Mesendoderm (in vitro differentiated cells): Measurements from ENCODE around the gene ZNF778.

Experiments used
- DNase-seq: peaks from one replicate; pipeline ENCODE4 v3.0.0; 2013
- H2AK5ac ChIP-seq: 2 replicates; pipeline ENCODE4 v1.6.1; 2013; ENCODE audit warnings: low read length, inconsistent platforms
- H2BK120ac ChIP-seq: 2 replicates; pipeline ENCODE4 v1.6.1; 2013; ENCODE audit warnings: low read depth, mild to moderate bottlenecking, low read length, moderate library complexity, mixed read lengths
- H2BK15ac ChIP-seq: replicated peaks from 2 replicates; pipeline ENCODE4 v1.6.1; 2013; ENCODE audit warnings: low read depth, mild to moderate bottlenecking, moderate library complexity
- H2BK5ac ChIP-seq: 2 replicates; pipeline ENCODE4 v1.6.1; 2013; ENCODE audit warnings: low read length, inconsistent platforms
- H3K18ac ChIP-seq: 2 replicates; pipeline ENCODE4 v1.6.1; 2013; ENCODE audit warnings: mild to moderate bottlenecking, low read length, mixed read lengths
- H3K23ac ChIP-seq: one replicate; pipeline ENCODE4 v1.6.1; 2013; ENCODE audit warnings: low read length
- H3K27ac ChIP-seq: 2 replicates; pipeline ENCODE4 v1.5.1; 2013; ENCODE audit warnings: low read depth, mild to moderate bottlenecking, inconsistent platforms, low read length, moderate library complexity
- H3K27me3 ChIP-seq: 2 replicates; pipeline ENCODE4 v1.6.1; 2013; ENCODE audit warnings: low read length, control low read depth, mild to moderate bottlenecking, inconsistent platforms; ENCODE audit not compliant: insufficient read depth, poor library complexity
- H3K36me3 ChIP-seq: 2 replicates; pipeline ENCODE4 v1.6.1; 2013; ENCODE audit warnings: low read length, inconsistent platforms; ENCODE audit not compliant: control insufficient read depth, insufficient read depth
- H3K4ac ChIP-seq: one replicate; pipeline ENCODE4 v1.6.1; 2013; ENCODE audit warnings: low read depth, mild to moderate bottlenecking, low read length, moderate library complexity
- H3K4me1 ChIP-seq: 2 replicates; pipeline ENCODE4 v1.6.1; 2013; ENCODE audit warnings: low read depth, low read length, inconsistent platforms; ENCODE audit not compliant: control insufficient read depth
- H3K4me2 ChIP-seq: 2 replicates; pipeline ENCODE4 v1.6.1; 2013; ENCODE audit warnings: low read length
- H3K4me3 ChIP-seq: 2 replicates; pipeline ENCODE4 v1.5.1; 2013; ENCODE audit warnings: mild to moderate bottlenecking, low read length
- H3K56ac ChIP-seq: one replicate; pipeline ENCODE4 v1.6.1; 2013; ENCODE audit warnings: low read length
- H3K79me1 ChIP-seq: 2 replicates; pipeline ENCODE4 v1.6.1; 2013; ENCODE audit warnings: low read length, inconsistent platforms
- H3K79me2 ChIP-seq: 2 replicates; pipeline ENCODE4 v1.6.1; 2013; ENCODE audit warnings: mild to moderate bottlenecking, low read length; ENCODE audit not compliant: control insufficient read depth, insufficient read depth
- H3K9ac ChIP-seq: 2 replicates; pipeline ENCODE4 v1.6.1; 2013; ENCODE audit warnings: low read length, inconsistent platforms
- H4K5ac ChIP-seq: one replicate; pipeline ENCODE4 v1.6.1; 2013; ENCODE audit warnings: low read length
- H4K8ac ChIP-seq: one replicate; pipeline ENCODE4 v1.6.1; 2013; ENCODE audit warnings: low read depth, mild to moderate bottlenecking, control low read depth, low read length, moderate library complexity
- WGBS: extraction: QIAGEN DNeasy Blood & Tissue Kit; methylation state at CpG from one replicate; pipeline ENCODE4 v1.1.7; 2013; ENCODE audit warnings: low lambda C conversion rate, missing lambda C conversion rate; ENCODE audit not compliant: insufficient coverage; ENCODE audit errors: extremely low coverage; 5-methylcytosine and 5-hydroxymethylcytosine counted together

ZNF778 gene

GRCh38 chr16:89200850-89201411 lies 16.6 kb upstream of the ZNF778 start:
- Histone ChIP-seq H3K27me3 (peaks cover 12% of the 10 kb centered on the region), H3K4me1 (no peaks in the 10 kb centered on the region), H3K18ac (no peak overlapping the region), H3K27ac (no peak overlapping the region), H2AK5ac (no peak overlapping the region), H3K4me3 (peak overlapping the region; percentile 40), H3K4me2 (peak overlapping the region; percentile 91), H3K36me3 (no peaks in the 10 kb centered on the region), H2BK15ac (no peak overlapping the region), H4K8ac (no peak overlapping the region), H4K5ac (no peak overlapping the region), H2BK120ac (no peak overlapping the region), H3K79me2 (no peaks in the 10 kb centered on the region), H3K23ac (peak overlapping the region; percentile 9), H3K4ac (no peak overlapping the region), H3K56ac (peak overlapping the region; percentile 81), H3K79me1 (no peaks in the 10 kb centered on the region), H2BK5ac (no peak overlapping the region), H3K9ac (peak overlapping the region; percentile 61)
- WGBS, result no CpG with 5 or more reads among the region's 58 CpGs
- DNase-seq, result no peak

- WGBS, result no CpG with 5 or more reads among the region's 111 CpGs
- H4K8ac ChIP-seq, result no peak overlapping the region
- no peaks in the 10 kb centered on the region for H3K79me2 ChIP-seq
- H3K4me1 ChIP-seq, result no peaks in the 10 kb centered on the region
- H3K36me3 ChIP-seq, result no peaks in the 10 kb centered on the region
- no peak overlapping the region for H2BK15ac ChIP-seq
- no peak overlapping the region for H2AK5ac ChIP-seq
- peak overlapping the region; percentile 20 for H3K18ac ChIP-seq
- H4K5ac ChIP-seq, result no peak overlapping the region
- no peak overlapping the region for H3K27ac ChIP-seq
- no peak overlapping the region for H3K4ac ChIP-seq
- H2BK120ac ChIP-seq, result no peak overlapping the region
- no peak overlapping the region for H2BK5ac ChIP-seq
- H3K79me1 ChIP-seq, result no peaks in the 10 kb centered on the region
- peak overlapping the region; percentile 9 for H3K23ac ChIP-seq
- DNase-seq, result peak; percentile 85
- H3K56ac ChIP-seq, result peak overlapping the region; percentile 81
- peaks cover 12% of the 10 kb centered on the region for H3K27me3 ChIP-seq
- peak overlapping the region; percentile 61 for H3K9ac ChIP-seq
- peak overlapping the region; percentile 33 for H3K4me3 ChIP-seq
- H3K4me2 ChIP-seq, result peak overlapping the region; percentile 91
Measured at GRCh38 chr16:89201439-89202377, 15.8 kb upstream of the ZNF778 start.

DNA sequence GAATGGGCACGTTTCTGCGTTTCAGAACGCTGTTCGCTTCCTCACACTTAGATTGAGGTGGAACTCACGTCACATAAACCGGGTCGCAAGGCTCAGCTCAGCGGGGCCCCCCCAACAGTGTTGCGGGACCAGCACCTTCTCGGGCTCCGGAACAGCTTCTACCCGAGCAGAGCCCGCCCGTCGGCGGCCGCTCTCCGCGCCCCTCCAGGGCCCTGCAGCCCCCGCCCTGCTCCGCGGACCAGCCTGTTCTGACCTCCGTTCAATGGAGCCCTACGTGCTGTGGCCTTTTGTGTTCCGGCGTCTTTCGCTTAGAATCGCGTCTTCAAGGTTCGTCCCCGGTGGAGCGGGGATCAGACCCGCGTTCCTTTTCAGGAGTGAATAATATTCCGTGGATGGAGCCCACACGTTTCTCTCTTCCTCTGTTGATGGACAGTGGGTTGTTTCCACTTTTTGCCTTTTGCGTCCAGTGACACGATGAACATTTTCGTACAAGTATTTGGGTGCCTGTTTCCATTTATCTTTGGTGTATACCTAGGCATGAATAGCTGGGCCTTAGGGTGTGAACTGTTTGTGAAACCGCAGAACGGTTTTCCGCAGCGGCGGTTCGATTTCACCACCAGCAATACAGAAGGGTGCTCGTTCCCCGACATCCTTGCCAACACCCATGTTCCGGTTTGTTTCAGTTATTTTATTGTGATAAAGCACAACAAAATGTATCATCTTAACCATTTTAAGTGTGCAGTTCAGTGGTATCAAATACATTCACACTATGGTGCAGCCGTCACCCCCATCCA lies 14.9 kb upstream of the ZNF778 start:
- no peak overlapping the region for H4K5ac ChIP-seq
- H3K18ac ChIP-seq, result no peak overlapping the region
- no peak overlapping the region for H2AK5ac ChIP-seq
- no peak overlapping the region for H3K9ac ChIP-seq
- no peak overlapping the region for H3K56ac ChIP-seq
- no peak for DNase-seq
- H3K79me2 ChIP-seq, result no peaks in the 10 kb centered on the region
- no peak overlapping the region for H3K27ac ChIP-seq
- no peak overlapping the region for H3K4me3 ChIP-seq
- H3K4me2 ChIP-seq, result no peak overlapping the region
- no peak overlapping the region for H2BK15ac ChIP-seq
- H4K8ac ChIP-seq, result no peak overlapping the region
- no peaks in the 10 kb centered on the region for H3K36me3 ChIP-seq
- H3K23ac ChIP-seq, result no peak overlapping the region
- no peak overlapping the region for H3K4ac ChIP-seq
- peaks cover 12% of the 10 kb centered on the region for H3K27me3 ChIP-seq
- no peaks in the 10 kb centered on the region for H3K4me1 ChIP-seq
- H2BK5ac ChIP-seq, result no peak overlapping the region
- WGBS, result no CpG with 5 or more reads among the region's 49 CpGs
- no peaks in the 10 kb centered on the region for H3K79me1 ChIP-seq
- H2BK120ac ChIP-seq, result no peak overlapping the region

DNA sequence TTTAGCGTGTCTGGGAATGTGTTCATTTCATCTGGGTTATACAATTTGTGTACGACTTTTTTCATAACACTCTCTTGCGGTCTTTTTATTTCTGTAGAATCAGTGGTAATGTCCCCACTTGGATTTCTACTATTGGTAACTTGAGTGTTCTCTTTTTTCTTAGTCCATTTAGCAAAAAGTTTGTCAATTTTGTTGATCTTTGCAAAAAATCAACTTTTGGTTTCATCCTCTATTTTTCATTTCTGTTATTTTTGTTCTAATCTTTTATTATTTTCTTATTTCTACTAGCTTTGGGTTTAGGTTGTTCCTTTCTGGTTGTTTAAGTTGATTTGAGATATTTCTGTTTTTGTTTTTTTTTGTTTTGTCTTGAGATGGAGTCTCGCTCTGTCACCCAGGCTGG lies 9.5 kb upstream of the ZNF778 start:
- H2AK5ac ChIP-seq, result no peak overlapping the region

DNA sequence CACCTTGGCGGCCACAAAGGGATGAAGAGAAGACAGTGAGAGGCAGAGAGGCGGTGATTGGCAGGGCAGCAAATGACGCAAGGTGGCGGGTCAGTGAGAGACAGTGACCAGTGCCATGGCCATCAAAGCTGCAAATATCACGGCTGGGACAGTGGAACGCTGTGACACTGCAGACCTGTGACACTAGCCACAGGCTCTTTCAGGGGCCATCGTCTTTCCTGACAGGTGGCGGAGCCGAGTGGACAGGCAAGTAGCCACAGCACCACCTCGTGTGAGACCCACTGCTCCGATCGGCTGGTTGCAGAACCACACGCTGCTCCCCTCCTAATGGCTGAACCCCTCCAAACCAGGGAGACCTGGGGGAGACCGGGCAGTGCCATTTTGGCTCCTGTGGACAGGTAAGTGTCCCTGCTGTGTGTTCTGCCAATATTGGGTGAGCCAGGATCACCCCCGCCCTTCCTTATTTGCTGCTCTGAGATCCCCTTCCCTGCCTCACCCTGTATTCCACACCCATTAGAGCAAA lies 7.9 kb upstream of the ZNF778 start:
- Histone ChIP-seq H2BK15ac (no peak overlapping the region), H3K4me3 (no peak overlapping the region), H3K23ac (no peak overlapping the region), H3K9ac (no peak overlapping the region), H2BK120ac (no peak overlapping the region), H3K18ac (no peak overlapping the region), H3K4ac (no peak overlapping the region), H3K4me1 (no peaks in the 10 kb centered on the region), H3K79me1 (no peaks in the 10 kb centered on the region), H2AK5ac (no peak overlapping the region), H3K79me2 (no peaks in the 10 kb centered on the region), H3K56ac (no peak overlapping the region), H2BK5ac (no peak overlapping the region), H4K5ac (no peak overlapping the region), H3K4me2 (no peak overlapping the region), H4K8ac (no peak overlapping the region), H3K36me3 (no peaks in the 10 kb centered on the region), H3K27me3 (no peaks in the 10 kb centered on the region), H3K27ac (no peak overlapping the region)
- WGBS, result no CpG with 5 or more reads among the region's 15 CpGs
- no peak for DNase-seq

More for the DNA sequence above, 9.5 kb upstream of the ZNF778 start:
- no peaks in the 10 kb centered on the region for H3K79me2 ChIP-seq
- H3K4me1 ChIP-seq, result no peaks in the 10 kb centered on the region
- H3K27ac ChIP-seq, result no peak overlapping the region
- H3K18ac ChIP-seq, result no peak overlapping the region
- no peak overlapping the region for H3K4me2 ChIP-seq
- no peak overlapping the region for H3K9ac ChIP-seq
- no peak overlapping the region for H3K23ac ChIP-seq
- no peak overlapping the region for H4K8ac ChIP-seq
- H2BK5ac ChIP-seq, result no peak overlapping the region
- no peaks in the 10 kb centered on the region for H3K36me3 ChIP-seq
- no peak overlapping the region for H3K4ac ChIP-seq
- H3K4me3 ChIP-seq, result no peak overlapping the region
- H3K79me1 ChIP-seq, result no peaks in the 10 kb centered on the region
- H2BK120ac ChIP-seq, result no peak overlapping the region
- DNase-seq, result no peak
- H3K56ac ChIP-seq, result no peak overlapping the region
- no peak overlapping the region for H4K5ac ChIP-seq
- WGBS, result no CpG with 5 or more reads among the region's 4 CpGs
- peaks cover 2% of the 10 kb centered on the region for H3K27me3 ChIP-seq
- no peak overlapping the region for H2BK15ac ChIP-seq
